AG04450 (cell line): ENCODE measurements around the gene ATP8B3. TPM values are rescaled to one million over a fixed set of nuclear protein-coding genes. Genes with fewer than 3 reads are reported as not detected.

Source experiments
- CTCF ChIA-PET: fragments of 300-600, 350-600 bp; formaldehyde crosslinking; extraction: SDS; loops from one replicate; lab custom pipeline; 2022; ENCODE audit warnings: antibody characterized with exemption, inconsistent platforms; lab: Charles Lee
- POLR2A ChIA-PET: fragments of 350-600 bp; formaldehyde crosslinking; extraction: SDS; loops from one replicate; lab custom pipeline; 2021; ENCODE audit warnings: antibody characterized with exemption, inconsistent platforms; lab: Yijun Ruan, JAX
- DNase-seq: peaks from one replicate; pipeline ENCODE4 v3.0.0-alpha.2; 2011; ENCODE audit warnings: low read depth, low spot score
- H3K27ac ChIP-seq: one replicate; pipeline ENCODE4 v1.5.1; 2012; ENCODE audit warnings: low read depth, low read length, control low read depth
- H3K27me3 ChIP-seq: one replicate; pipeline ENCODE4 v1.6.0; 2012; ENCODE audit warnings: low read length; ENCODE audit not compliant: control insufficient read depth, insufficient read depth
- H3K4me3 ChIP-seq: 2 replicates; pipeline ENCODE4 v1.5.1; 2011; ENCODE audit warnings: mild to moderate bottlenecking, low read depth, low read length, control low read depth
- H3K9me3 ChIP-seq: 2 replicates; pipeline ENCODE4 v1.5.1; 2012; ENCODE audit warnings: low read length; ENCODE audit not compliant: control insufficient read depth, insufficient read depth
- polyA plus RNA-seq: library from polyadenylated mRNA; depleted of rRNA; stranded (reverse); fragments of >200 nt; gene quantifications from 2 replicates; pipeline ENCODE4 v1.2.3, GENCODE V29; 2011
- TF ChIP-seq, protein P1 (sequence below): IDR thresholded peaks from 2 replicates; pipeline ENCODE4 v1.5.1; 2011; ENCODE audit warnings: low read depth, low read length, control low read depth, inconsistent platforms

The ATP8B3 gene
- polyA plus RNA-seq, 1 experiment = 2.7 TPM

DNA sequence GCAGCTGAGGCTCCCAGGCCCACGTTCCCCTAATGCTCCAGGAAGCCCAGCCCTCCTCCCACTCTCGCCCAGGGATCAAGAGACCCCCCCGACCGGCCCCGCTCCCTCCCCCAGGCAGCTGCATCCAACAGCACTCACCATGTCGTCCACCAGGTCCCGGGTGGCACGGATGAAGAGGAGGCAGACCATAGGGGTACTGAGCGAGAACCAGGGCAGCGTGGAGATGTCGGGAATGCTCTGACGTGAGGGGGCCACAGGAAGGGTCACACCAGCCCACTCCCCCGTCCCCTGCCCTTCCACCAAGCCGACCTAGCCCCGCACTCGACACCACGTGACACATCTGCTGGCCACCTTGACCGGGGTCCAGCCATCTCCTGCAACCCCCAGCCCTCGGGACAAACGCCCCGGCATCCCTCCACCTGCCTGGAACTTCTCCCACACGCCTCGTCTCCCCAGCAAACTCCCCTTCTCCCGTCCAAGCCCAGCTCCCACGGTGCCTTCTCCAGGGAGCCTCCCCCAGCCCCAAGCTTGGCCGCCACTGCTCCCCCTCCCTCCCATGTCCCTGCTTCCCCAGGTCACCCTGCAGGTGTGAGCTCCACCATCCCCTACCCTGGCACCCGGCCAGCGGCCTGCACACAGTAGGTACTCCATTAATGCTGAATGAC is 4.9 kb downstream of the ATP8B3 start:
- TF ChIP-seq, protein P1, sequence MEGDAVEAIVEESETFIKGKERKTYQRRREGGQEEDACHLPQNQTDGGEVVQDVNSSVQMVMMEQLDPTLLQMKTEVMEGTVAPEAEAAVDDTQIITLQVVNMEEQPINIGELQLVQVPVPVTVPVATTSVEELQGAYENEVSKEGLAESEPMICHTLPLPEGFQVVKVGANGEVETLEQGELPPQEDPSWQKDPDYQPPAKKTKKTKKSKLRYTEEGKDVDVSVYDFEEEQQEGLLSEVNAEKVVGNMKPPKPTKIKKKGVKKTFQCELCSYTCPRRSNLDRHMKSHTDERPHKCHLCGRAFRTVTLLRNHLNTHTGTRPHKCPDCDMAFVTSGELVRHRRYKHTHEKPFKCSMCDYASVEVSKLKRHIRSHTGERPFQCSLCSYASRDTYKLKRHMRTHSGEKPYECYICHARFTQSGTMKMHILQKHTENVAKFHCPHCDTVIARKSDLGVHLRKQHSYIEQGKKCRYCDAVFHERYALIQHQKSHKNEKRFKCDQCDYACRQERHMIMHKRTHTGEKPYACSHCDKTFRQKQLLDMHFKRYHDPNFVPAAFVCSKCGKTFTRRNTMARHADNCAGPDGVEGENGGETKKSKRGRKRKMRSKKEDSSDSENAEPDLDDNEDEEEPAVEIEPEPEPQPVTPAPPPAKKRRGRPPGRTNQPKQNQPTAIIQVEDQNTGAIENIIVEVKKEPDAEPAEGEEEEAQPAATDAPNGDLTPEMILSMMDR = no peak
- Histone ChIP-seq H3K4me3 (no peak overlapping the region), H3K27me3 (no peaks in the 10 kb centered on the region), H3K9me3 (no peaks in the 10 kb centered on the region; the same call in 1 of the 2 replicates), H3K27ac (no peak overlapping the region)
- CTCF ChIA-PET = interaction anchor here (0.5 kb wide), 1 partner anchor 19 kb away, joined by 3 read pairs; no protein-coding TSS in a partner anchor
- POLR2A ChIA-PET = no interaction called here
- DNase-seq = no peak

DNA sequence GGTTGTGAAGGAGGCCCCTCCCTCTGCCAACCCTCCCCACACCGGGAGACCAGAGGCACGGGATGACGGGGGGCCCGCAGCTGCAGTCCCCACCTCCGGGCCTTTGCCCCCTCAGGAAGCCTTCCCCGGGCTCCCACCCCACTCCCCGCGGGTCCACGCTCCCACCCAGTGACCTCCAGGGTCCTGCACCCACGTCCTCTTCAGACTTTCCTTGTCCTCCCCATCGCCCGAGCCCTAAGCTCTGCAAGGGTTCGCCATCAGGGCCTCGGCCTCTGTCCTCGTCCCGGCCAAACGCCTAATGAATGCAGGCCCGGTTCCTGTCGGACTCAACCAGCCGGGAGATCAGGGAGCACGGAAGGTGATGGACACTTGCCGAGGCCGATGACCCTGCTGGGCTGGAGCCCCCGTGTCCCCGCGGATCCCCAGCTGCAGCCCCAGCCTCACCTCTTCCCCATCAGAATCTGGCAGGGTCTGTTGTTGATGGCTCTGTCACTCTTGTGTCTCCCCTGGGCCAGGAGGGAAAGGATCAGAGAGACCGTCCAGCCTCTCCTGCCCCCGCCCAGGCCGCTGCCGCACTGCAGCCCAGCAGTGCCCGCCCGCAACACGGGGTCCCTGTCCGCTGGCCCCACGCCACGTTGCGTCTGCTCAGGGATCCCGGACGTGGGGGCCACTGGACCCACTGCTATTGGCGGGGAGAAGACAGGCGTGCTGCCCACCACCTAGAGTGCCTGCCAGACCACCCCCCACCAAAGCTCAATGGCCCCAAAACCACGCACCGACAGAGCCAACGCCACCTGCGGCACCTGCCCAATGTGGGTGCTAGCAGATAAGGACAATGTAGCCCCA is 5.7 kb downstream of the ATP8B3 start:
- Histone ChIP-seq H3K27ac (no peak overlapping the region), H3K4me3 (no peak overlapping the region), H3K27me3 (no peaks in the 10 kb centered on the region), H3K9me3 (no peaks in the 10 kb centered on the region; the same call in 1 of the 2 replicates)
- TF ChIP-seq, protein P1 = no peak
- ChIA-PET CTCF (no interaction called here), POLR2A (no interaction called here)
- no peak for DNase-seq

- CTCF ChIA-PET = no interaction called here
These were observed 6.5 kb downstream of the ATP8B3 start for GRCh38 chr19:1805401-1806183.

GRCh38 chr19:1804858-1805257 is 7.2 kb downstream of the ATP8B3 start:
- H3K9me3 ChIP-seq = no peaks in the 10 kb centered on the region; the same call in 1 of the 2 replicates
- TF ChIP-seq, protein P1 = no peak
- no peak overlapping the region for H3K4me3 ChIP-seq
- DNase-seq = no peak
- POLR2A ChIA-PET = no interaction called here
- no peak overlapping the region for H3K27ac ChIP-seq
- H3K27me3 ChIP-seq = no peaks in the 10 kb centered on the region
- CTCF ChIA-PET = interaction anchor here (0.6 kb wide), 1 partner anchor 153 kb away, joined by 3 read pairs; no protein-coding TSS in a partner anchor

More at GRCh38 chr19:1805401-1806183, 6.5 kb downstream of the ATP8B3 start:
- Histone ChIP-seq H3K27ac (no peak overlapping the region), H3K27me3 (no peaks in the 10 kb centered on the region), H3K4me3 (no peak overlapping the region), H3K9me3 (no peaks in the 10 kb centered on the region; the same call in 1 of the 2 replicates)
- DNase-seq = no peak
- TF ChIP-seq, protein P1 = no peak
- POLR2A ChIA-PET = no interaction called here
